CD4-positive, alpha-beta memory T cell (primary cell): ENCODE results near the gene ISOC1. TPM values are rescaled to one million over a fixed set of nuclear protein-coding genes. Genes with fewer than 3 reads are reported as not detected.
A peak's percentile ranks its signal among the peaks of the same experiment; 100 is the strongest.

Experiments
- CTCF ChIA-PET: fragments of 350-600 bp; sonication (Branson Sonifier 250); formaldehyde crosslinking; loops from one replicate; lab custom pipeline; 2021; ENCODE audit warnings: inconsistent platforms; ENCODE audit not compliant: partially characterized antibody; lab: Charles Lee
- POLR2A ChIA-PET: fragments of 350-600 bp; sonication (Branson Sonifier 250); formaldehyde crosslinking; loops from one replicate; lab custom pipeline; 2021; ENCODE audit not compliant: partially characterized antibody; lab: Charles Lee
- DNase-seq, 5 donors: peaks; one replicate each; pipeline versions ENCODE4 v3.0.0 to v3.0.0-alpha.2; 2020 to 2022; ENCODE audit warnings: mixed read lengths in 1 of 5
- H3K27ac ChIP-seq: one replicate; pipeline ENCODE4 v1.7.0; 2013; ENCODE audit warnings: low read depth, low read length
- H3K27me3 ChIP-seq: 2 replicates; pipeline ENCODE4 v1.7.0; 2013; ENCODE audit warnings: mild to moderate bottlenecking, low read length, moderate library complexity; ENCODE audit not compliant: insufficient read depth
- H3K36me3 ChIP-seq: 2 replicates; pipeline ENCODE4 v1.7.0; 2013; ENCODE audit warnings: mild to moderate bottlenecking, low read length, moderate library complexity; ENCODE audit not compliant: insufficient read depth
- H3K4me1 ChIP-seq: 2 replicates; pipeline ENCODE4 v1.7.0; 2013; ENCODE audit warnings: mild to moderate bottlenecking, low read length, moderate library complexity; ENCODE audit not compliant: insufficient read depth
- H3K4me3 ChIP-seq, 2 donors: one replicate each; pipeline ENCODE4 v1.7.0; 2013; ENCODE audit warnings: low read length in 2 of 2, mild to moderate bottlenecking in 1 of 2
- H3K9me3 ChIP-seq, 2 donors: one replicate each; pipeline ENCODE4 v1.7.0; 2013; ENCODE audit warnings: low read length in 2 of 2, control low read depth in 1 of 2; ENCODE audit not compliant: control insufficient read depth in 1 of 2
- H3K27ac Mint-ChIP-seq, 7 donors: one replicate each; pipeline ENCODE4 v1.8.0; 2020 to 2021; ENCODE audit warnings: mixed read lengths in 7 of 7, mild to moderate bottlenecking in 6 of 7, inconsistent platforms in 3 of 7, moderate library complexity in 3 of 7
- H3K27me3 Mint-ChIP-seq, 2 donors: one replicate each; pipeline ENCODE4 v1.8.0; 2020 to 2021; ENCODE audit warnings: mixed read lengths in 2 of 2
- H3K36me3 Mint-ChIP-seq, 2 donors: one replicate each; pipeline ENCODE4 v1.8.0; 2020 to 2021; ENCODE audit warnings: mixed read lengths in 2 of 2, inconsistent platforms in 1 of 2, mild to moderate bottlenecking in 1 of 2
- H3K4me1 Mint-ChIP-seq, 4 donors: one replicate each; pipeline ENCODE4 v1.8.0; 2020 to 2021; ENCODE audit warnings: mixed read lengths in 4 of 4, mild to moderate bottlenecking in 1 of 4
- H3K4me3 Mint-ChIP-seq, 8 donors: one replicate each; pipeline ENCODE4 v1.8.0; 2020 to 2021; ENCODE audit warnings: mixed read lengths in 8 of 8, mild to moderate bottlenecking in 7 of 8, moderate library complexity in 6 of 8, inconsistent platforms in 3 of 8
- H3K9me3 Mint-ChIP-seq, 8 donors: one replicate each; pipeline ENCODE4 v1.8.0; 2020 to 2021; ENCODE audit warnings: mixed read lengths in 8 of 8, mild to moderate bottlenecking in 5 of 8, inconsistent platforms in 3 of 8, moderate library complexity in 1 of 8
- intact Hi-C: fragments of 100-400 bp; cut with micrococcal nuclease; formaldehyde crosslinking; loops from one replicate; pipeline ENCODE4 v1.15.1; 2023
- polyA plus RNA-seq, 2 donors: library from polyadenylated mRNA; unstranded; fragments of 300-500 nt; fragmentation: Illumina TruSeq; gene quantifications; one replicate each; pipeline ENCODE4 v1.2.3, GENCODE V29; 2021
- total RNA-seq, 2 experiments: library from RNA; stranded (reverse); gene quantifications; one replicate each; pipeline ENCODE4 v1.2.3, GENCODE V29; 2021

Gene ISOC1
- total RNA-seq (10 to 100 TPM; 13.7 to 16.6 TPM), polyA plus RNA-seq (10 to 100 TPM; 28.0 to 36.1 TPM)

DNA sequence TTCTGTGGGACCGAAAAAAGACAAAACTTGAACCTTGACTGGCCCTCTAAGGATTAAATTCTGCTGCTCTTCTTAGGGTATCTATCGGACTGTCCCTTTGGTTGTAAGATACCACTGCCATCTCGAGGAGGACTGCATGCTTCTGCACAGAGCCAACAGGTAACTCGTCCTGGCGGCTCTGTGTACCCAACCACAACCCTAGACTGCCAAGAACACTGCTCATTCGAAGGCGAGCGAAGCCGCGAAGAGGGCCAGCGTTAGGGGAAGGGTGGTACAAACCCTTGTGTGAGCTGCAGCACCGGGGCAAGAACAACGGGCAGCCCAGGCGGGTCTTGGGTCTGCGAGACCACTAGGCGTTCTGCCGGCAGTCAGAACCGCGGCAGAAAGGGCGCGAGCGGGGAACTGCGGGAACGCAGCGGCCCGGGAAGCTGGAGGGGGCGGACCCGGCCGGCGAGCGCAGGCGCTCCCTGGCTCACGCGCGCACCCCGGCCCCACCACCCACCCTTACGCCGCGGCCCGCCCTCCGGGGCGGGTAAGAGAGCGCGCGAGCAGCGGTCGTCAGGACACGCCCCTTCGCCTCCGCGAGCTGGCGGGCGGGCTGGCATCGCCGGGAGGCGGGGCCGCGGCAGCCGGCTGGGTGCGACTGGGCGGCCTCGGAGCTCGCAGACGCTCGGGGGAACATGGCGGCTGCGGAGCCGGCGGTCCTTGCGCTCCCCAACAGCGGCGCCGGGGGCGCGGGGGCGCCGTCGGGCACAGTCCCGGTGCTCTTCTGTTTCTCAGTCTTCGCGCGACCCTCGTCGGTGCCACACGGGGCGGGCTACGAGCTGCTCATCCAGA is at the start of gene ISOC1:
ISOC1 (plus strand) TSS at position 663 of the 837 bp plus-strand sequence; CDS start at position 681, 18 bp downstream.
- Histone ChIP-seq H3K27ac (peak within 1 kb of the TSS; percentile 65), H3K27me3 (no peaks in the 10 kb centered on the region), H3K9me3 (no peaks in the 10 kb centered on the region), H3K4me3 (peak within 1 kb of the TSS; percentile 69 to 83), H3K36me3 (no peaks in the 10 kb centered on the region), H3K4me1 (peaks cover 41% of the 10 kb centered on the region)
- Mint-ChIP-seq H3K27me3 (peaks cover 0 to 5% of the 10 kb centered on the region in 2 donors), H3K4me1 (peaks cover 22 to 39% (median 30%) of the 10 kb centered on the region in 4 donors), H3K4me3 (peak within 1 kb of the TSS; percentile 89 to 94 (median 92)), H3K9me3 (peaks cover 0 to 3% (median 0%) of the 10 kb centered on the region in 8 donors), H3K27ac (peak within 1 kb of the TSS; percentile 85 to 93 (median 92)), H3K36me3 (peaks cover 0 to 2% of the 10 kb centered on the region in 2 donors)
- POLR2A ChIA-PET = interaction anchor here (1.0 to 2.2 kb wide), 6 partner anchors 17 to 1012 kb away, joined by 3 to 16 read pairs (median 4); no protein-coding TSS in a partner anchor
- CTCF ChIA-PET = interaction anchor here (0.6 to 4.5 kb wide), 10 partner anchors 9 to 1672 kb away, joined by 3 to 44 read pairs (median 4); no protein-coding TSS in a partner anchor
- intact Hi-C loops = loop anchor here (1.0 to 10.0 kb wide), 4 partner anchors 189 to 1577 kb away; partner anchors contain the start of genes PRRC1 and SLC12A2
- DNase-seq = peak; percentile 88 to 95 (median 93)

GRCh38 chr5:129046151-129046550 is 48.4 kb upstream of the ISOC1 start:
- Mint-ChIP-seq H3K36me3 (peaks cover 0 to 3% of the 10 kb centered on the region in 2 donors), H3K4me3 (no peak overlapping the region), H3K4me1 (no peaks in the 10 kb centered on the region), H3K9me3 (peaks cover 2 to 22% (median 14%) of the 10 kb centered on the region in 8 donors), H3K27me3 (peaks cover 0 to 3% of the 10 kb centered on the region in 2 donors), H3K27ac (no peak overlapping the region)
- no peak overlapping the region for H3K4me3 ChIP-seq
- intact Hi-C loops = no loop called here
- CTCF ChIA-PET = no interaction called here
- H3K27ac ChIP-seq = no peak overlapping the region
- no peaks in the 10 kb centered on the region for H3K4me1 ChIP-seq
- no peaks in the 10 kb centered on the region for H3K9me3 ChIP-seq
- DNase-seq = no peak
- H3K27me3 ChIP-seq = no peaks in the 10 kb centered on the region
- H3K36me3 ChIP-seq = no peaks in the 10 kb centered on the region
- POLR2A ChIA-PET = no interaction called here

DNA sequence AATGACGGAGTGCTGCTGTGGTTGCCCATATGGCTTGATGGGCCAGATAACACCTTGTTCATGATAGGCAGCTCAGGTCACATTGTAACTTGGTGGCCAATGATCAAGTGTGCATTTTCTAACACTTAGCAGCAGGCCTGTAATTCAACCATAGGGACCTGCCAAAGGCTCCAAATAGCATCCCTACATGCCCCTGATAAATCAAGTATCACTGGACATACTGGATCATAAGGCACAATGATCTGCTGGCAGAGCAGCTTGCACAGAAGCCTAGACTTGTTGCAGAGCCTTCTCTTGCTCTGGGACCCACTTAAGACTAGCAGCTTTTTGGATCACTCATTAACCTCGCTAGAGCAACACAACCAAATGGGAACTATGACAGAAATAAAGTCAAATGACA is 46.0 kb upstream of the ISOC1 start:
- H3K4me1 ChIP-seq = no peaks in the 10 kb centered on the region
- ChIA-PET CTCF (no interaction called here), POLR2A (no interaction called here)
- H3K27ac Mint-ChIP-seq = no peak overlapping the region
- no peaks in the 10 kb centered on the region for H3K36me3 ChIP-seq
- no peaks in the 10 kb centered on the region for H3K9me3 ChIP-seq
- intact Hi-C loops = no loop called here
- no peak for DNase-seq
- H3K4me1 Mint-ChIP-seq = no peaks in the 10 kb centered on the region
- no peaks in the 10 kb centered on the region for H3K27me3 ChIP-seq
- peaks cover 2 to 22% (median 10%) of the 10 kb centered on the region in 8 donors for H3K9me3 Mint-ChIP-seq
- peaks cover 0 to 3% of the 10 kb centered on the region in 2 donors for H3K36me3 Mint-ChIP-seq
- no peak overlapping the region for H3K4me3 Mint-ChIP-seq
- H3K27me3 Mint-ChIP-seq = peaks cover 0 to 3% of the 10 kb centered on the region in 2 donors
- no peak overlapping the region for H3K27ac ChIP-seq
- H3K4me3 ChIP-seq = no peak overlapping the region

DNA sequence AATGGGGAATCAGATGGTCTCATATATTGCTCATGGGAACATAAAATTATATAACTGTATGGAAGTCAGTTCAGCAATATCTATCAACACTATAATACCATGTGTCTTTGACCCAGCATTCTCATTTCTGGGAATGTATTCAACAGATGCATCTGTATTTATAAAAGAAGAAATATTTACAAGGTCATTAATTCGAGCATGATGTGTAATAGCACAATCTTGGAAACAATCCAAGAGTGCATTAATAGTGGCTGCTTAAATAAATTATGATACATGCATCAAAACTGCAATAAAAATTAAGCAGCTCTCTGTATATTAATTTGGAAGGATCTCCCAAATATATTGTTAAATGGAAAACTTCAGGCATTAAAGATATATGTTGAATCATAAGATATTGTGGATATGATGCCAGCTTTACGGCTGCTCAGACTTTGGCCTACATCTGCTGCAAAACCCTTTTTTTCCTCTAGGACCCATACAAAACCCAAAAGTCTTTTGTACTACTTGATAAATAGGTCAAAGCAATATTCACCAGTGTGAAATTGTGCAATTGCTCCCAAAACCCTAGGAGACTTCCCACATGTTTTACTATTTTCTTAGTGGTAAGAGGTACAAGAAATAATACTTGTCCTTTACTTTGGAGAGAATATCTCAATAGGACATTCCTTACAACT is 45.3 kb upstream of the ISOC1 start:
- Histone ChIP-seq H3K9me3 (no peaks in the 10 kb centered on the region), H3K27me3 (no peaks in the 10 kb centered on the region), H3K4me3 (no peak overlapping the region), H3K4me1 (no peaks in the 10 kb centered on the region), H3K36me3 (no peaks in the 10 kb centered on the region), H3K27ac (no peak overlapping the region)
- Mint-ChIP-seq H3K4me1 (no peaks in the 10 kb centered on the region), H3K27me3 (peaks cover 0 to 3% of the 10 kb centered on the region in 2 donors), H3K36me3 (peaks cover 0 to 2% of the 10 kb centered on the region in 2 donors), H3K27ac (no peak overlapping the region), H3K9me3 (peaks cover 2 to 16% (median 8%) of the 10 kb centered on the region in 8 donors), H3K4me3 (no peak overlapping the region)
- intact Hi-C loops = no loop called here
- ChIA-PET POLR2A (no interaction called here), CTCF (no interaction called here)
- DNase-seq = no peak

DNA sequence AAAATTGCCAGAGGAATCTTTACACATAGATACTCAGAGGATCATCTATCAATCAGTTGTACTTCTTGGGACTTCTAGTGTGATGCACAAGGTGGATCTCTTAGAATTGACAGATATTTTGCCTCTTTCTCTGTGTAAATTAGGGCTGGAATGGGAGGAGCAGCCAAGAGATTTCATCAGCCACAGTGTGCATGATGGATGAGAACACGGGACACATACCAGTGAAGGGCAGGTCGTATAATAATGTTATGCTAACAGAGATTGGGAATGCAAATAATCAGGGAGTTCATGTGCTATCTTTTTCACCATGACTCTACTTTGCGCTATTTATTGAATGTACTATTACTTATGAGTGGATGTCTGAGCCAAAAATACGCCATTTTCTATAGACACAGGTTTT is 43.3 kb upstream of the ISOC1 start:
- Histone ChIP-seq H3K4me1 (no peaks in the 10 kb centered on the region), H3K36me3 (no peaks in the 10 kb centered on the region), H3K27ac (no peak overlapping the region), H3K27me3 (no peaks in the 10 kb centered on the region), H3K9me3 (no peaks in the 10 kb centered on the region), H3K4me3 (no peak overlapping the region)
- H3K4me1 Mint-ChIP-seq = no peaks in the 10 kb centered on the region
- H3K36me3 Mint-ChIP-seq = no peaks in the 10 kb centered on the region
- no peak overlapping the region for H3K4me3 Mint-ChIP-seq
- no peak for DNase-seq
- intact Hi-C loops = no loop called here
- H3K9me3 Mint-ChIP-seq = peaks cover 0 to 5% (median under 1%) of the 10 kb centered on the region in 8 donors
- peaks cover 6% of the 10 kb centered on the region in 2 donors for H3K27me3 Mint-ChIP-seq
- CTCF ChIA-PET = no interaction called here
- POLR2A ChIA-PET = no interaction called here
- no peak overlapping the region for H3K27ac Mint-ChIP-seq

DNA sequence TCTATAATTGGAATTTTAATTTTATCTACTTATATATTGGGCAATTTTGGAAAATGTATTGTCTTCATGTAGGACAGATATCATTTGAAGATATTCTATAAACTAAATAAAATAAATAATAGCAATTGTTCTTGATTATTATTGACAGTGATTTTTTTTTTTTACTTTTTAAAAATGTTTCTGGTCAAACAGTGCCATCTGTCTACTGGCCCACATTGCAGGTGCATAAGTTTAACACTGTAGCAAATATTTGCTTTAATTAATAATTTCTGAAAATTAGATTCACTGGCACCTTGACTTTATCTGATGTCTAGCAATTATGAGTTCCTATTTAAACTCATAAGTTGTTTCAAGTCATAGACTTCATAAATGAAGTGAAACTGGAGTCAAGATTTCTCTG is 41.1 kb upstream of the ISOC1 start:
- DNase-seq = no peak
- ChIA-PET POLR2A (no interaction called here), CTCF (no interaction called here)
- no peaks in the 10 kb centered on the region for H3K36me3 ChIP-seq
- H3K9me3 ChIP-seq = no peaks in the 10 kb centered on the region
- no peak overlapping the region for H3K27ac ChIP-seq
- no peaks in the 10 kb centered on the region for H3K27me3 ChIP-seq
- peaks cover 6 to 8% of the 10 kb centered on the region in 2 donors for H3K27me3 Mint-ChIP-seq
- H3K4me3 ChIP-seq = no peak overlapping the region
- no peak overlapping the region for H3K4me3 Mint-ChIP-seq
- H3K4me1 ChIP-seq = no peaks in the 10 kb centered on the region
- no peaks in the 10 kb centered on the region for H3K36me3 Mint-ChIP-seq
- intact Hi-C loops = no loop called here
- H3K4me1 Mint-ChIP-seq = no peaks in the 10 kb centered on the region
- H3K27ac Mint-ChIP-seq = no peak overlapping the region
- peaks cover 0 to 7% (median under 1%) of the 10 kb centered on the region in 8 donors for H3K9me3 Mint-ChIP-seq

DNA sequence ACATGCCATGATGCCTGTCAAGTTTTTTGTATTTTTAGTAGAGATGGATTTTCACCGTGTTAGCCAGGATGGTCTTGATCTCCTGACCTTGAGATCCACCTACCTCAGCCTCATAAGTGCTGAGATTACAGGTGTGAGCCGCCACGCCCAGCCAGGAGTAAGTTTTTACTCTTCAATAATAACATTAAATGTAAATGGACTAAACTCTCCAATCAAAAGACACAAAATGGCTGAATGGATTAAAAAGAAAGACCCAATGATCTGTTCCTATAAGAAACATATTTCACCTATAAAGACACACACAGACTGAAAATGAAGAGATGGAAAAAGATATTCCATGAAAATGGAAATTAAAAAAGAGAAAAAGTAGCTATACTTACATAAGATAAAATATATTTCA is 37.2 kb upstream of the ISOC1 start:
- CTCF ChIA-PET = no interaction called here
- Mint-ChIP-seq H3K4me1 (no peaks in the 10 kb centered on the region), H3K27me3 (peaks cover 6 to 9% of the 10 kb centered on the region in 2 donors), H3K27ac (no peak overlapping the region), H3K4me3 (no peak overlapping the region), H3K9me3 (peaks cover 0 to 7% (median 2%) of the 10 kb centered on the region in 8 donors), H3K36me3 (no peaks in the 10 kb centered on the region)
- no peaks in the 10 kb centered on the region for H3K4me1 ChIP-seq
- H3K36me3 ChIP-seq = no peaks in the 10 kb centered on the region
- no peaks in the 10 kb centered on the region for H3K27me3 ChIP-seq
- DNase-seq = no peak
- intact Hi-C loops = no loop called here
- H3K27ac ChIP-seq = no peak overlapping the region
- POLR2A ChIA-PET = no interaction called here
- no peaks in the 10 kb centered on the region for H3K9me3 ChIP-seq
- no peak overlapping the region for H3K4me3 ChIP-seq
